Right renal cortex interstitium (tissue), 3 donors: ENCODE measurements around the gene EXTL2. TPM values are rescaled to one million over a fixed set of nuclear protein-coding genes. Genes with fewer than 3 reads are reported as not detected.
"Not testable (repeated sequence)": the region's sequence is repeated elsewhere in the genome, so short reads cannot be mapped to it uniquely, and the experiment has no call there.

Source experiments
- DNase-seq, 3 donors: peaks; one replicate each; pipeline ENCODE4 v3.0.0-alpha.2; 2013; ENCODE audit warnings: low read depth in 3 of 3, low spot score in 2 of 3
- polyA plus RNA-seq, 3 donors: library from polyadenylated mRNA; unstranded; fragments of 120-200 nt; gene quantifications; one replicate each; pipeline ENCODE4 v1.2.1, GENCODE V29; 2013; ENCODE audit not compliant: insufficient read length in 3 of 3

EXTL2 gene
- 10 to 100 TPM; 59.0 to 61.7 (median 61.6) TPM for polyA plus RNA-seq

GRCh38 chr1:100894603-100895539, at the start of gene EXTL2:
Gene EXTL2 (minus strand): TSS chr1:100894842. CDS start chr1:100888757, 6,085 bp downstream.
- DNase-seq = peak; percentile 83 to 90 (median 87)

DNA sequence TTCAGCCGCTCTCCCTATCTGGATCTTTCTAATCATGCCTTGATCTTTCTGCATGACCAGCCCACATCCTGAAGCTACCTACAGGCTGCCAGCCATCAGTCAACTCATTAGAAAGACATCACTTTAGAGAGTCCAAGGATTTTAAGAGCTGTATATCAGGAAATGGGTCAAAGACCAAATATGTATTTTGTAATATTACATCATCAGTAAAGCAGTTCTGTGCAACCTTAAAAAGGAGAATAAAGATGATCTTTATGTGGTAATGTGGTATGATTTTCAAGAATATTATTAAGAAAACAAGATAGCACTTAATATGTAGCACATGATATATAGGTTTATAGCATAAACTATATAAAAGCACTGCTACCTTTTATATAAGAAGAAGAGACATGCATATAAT, 48.9 kb upstream of the EXTL2 start:
- DNase-seq = no peak

DNA sequence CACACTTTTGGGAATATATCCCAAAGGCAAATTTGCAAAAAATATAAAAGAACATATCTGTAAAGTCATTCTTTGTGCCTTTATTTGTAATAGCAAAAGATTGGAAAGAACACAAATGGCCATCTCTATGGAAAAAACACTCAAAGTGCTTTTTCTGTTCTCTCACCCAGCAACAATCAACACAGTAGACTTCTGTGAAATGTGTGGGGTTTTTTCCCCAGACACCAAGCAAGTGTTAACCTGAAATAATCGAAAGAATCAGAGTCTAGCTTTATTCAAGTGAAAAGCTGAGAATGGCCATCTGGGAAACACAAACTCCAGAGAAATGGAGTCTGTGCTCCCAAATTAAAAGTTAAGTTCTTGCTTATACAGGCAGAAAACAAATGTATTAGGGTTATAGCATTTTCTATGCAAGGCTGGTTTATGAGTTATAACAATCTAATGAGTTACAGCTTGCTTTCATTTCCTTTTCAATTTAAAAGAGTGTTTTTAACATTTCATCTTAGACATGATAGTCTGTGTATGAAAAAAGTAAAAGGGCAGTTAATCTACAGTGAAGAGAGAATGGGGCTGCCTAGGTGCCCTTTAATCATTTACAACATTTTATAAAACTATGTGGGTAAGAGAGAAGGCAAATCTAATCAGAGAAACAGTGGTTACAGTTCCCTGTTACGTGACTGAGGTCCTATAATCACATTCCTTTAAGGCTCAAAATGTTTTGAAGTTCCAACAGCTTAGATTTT, 47.8 kb upstream of the EXTL2 start:
- no peak for DNase-seq

- DNase-seq = no peak
Observed at GRCh38 chr1:100941580-100942216, 47.1 kb upstream of the EXTL2 start.

DNA sequence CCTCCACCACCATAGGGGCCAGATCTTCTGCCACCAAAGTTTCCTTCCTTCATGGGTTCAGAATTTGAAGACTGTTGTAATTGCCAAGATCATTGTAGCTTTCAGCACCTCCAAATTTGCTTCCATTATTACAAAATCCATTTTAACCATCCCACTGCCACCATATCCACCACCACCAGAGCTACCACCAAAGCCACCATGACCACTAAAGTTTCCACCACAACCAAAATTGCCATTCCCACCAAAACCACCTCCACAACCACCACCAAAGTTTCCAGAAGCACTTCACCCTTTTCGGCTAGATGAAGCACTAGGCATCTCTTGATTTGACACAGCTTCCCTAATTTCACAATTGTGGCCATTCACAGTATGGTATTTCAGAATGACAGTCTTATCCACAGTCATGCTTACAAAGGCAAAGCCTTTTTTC, 46.5 kb upstream of the EXTL2 start:
- DNase-seq = no peak

DNA sequence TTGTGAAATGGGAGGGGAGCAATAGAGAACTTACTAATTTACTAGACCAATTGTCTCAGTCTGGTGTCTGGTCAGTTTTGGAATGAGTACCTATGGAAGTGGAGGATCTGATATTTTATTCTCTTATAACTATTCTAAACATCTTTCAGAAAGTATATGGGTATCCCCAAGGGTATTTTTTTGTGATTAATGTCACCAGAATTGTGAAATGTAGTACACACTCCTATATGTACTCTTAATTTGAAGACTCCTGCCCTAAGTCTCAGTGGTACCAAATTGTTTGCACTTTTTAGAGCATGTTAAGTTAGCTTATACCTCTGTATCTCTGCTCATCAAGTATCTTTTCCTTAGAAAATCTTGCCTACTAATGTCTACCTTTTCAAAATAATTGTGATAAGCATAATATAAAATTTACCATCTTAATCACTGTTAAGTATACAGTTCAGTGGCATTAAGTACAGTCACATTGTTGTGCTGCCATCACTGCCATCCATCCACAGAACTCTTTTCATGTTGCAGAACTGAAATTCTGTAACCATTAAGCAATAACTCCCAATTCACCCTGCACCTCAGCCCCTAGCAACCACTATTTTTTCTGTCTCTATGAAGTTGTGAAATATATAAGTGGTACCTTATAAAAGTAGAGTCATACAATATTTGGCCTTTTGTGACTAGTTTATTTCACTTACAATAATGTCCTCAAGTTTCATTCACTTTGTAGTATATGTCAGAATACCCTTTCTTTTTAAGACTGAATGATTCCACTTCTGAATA, 41.7 kb upstream of the EXTL2 start:
- DNase-seq = no peak

DNA sequence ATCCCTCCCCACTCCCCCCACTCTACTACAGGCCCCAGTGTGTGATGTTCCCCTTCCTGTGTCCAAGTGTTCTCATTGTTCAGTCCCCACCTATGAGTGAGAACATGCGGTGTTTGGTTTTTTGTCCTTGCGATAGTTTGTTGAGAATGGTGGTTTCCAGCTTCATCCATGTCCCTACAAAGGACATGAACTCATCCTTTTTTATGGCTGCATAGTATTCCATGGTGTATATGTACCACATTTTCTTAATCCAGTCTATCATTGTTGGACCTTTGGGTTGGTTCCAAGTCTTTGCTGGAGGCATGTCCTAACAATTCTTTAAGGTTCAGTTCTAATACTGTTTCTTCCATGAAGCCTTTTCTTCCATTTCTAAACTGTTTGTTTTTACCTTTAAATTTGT, 38.9 kb upstream of the EXTL2 start:
- DNase-seq = not testable (repeated sequence)

DNA sequence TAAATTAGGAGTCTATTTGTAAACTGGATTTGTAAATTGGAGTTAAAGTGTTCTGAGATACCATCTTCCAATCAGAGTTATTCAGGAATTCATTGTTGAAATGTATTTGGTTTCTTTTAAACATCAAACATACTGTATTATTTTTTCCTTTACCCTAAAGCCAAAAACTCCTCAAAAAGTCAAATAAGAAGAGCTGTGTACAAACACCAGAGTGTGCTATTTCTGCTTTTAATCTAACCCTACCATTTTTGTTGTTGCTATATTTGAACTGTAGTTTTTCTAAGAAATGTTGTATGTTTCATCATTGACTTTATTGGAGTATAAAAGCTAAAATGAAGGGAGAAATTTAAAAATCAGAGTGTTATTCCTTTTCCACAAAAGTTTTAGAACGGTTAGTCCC, 37.1 kb upstream of the EXTL2 start:
- no peak for DNase-seq

DNA sequence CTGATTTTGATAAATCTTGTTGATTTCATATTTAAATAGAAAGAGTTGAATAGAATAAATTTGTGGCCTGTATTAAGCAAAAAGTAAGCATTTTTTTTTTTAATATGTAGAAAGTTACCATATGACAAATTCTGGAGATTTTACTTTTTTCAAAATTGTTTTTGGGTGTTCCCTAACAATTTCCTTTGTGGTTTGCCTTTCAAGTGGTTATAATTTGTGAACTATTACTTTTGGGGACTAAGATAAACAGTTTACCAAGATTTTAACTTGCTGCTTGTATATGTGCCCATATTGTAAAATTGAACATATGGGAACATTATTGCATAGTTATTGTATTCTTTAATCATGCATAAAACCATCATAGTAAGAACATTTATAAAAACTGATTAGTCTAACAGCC, 35.9 kb upstream of the EXTL2 start:
- no peak for DNase-seq

GRCh38 chr1:100928128-100928527, 33.5 kb upstream of the EXTL2 start:
- no peak for DNase-seq

GRCh38 chr1:100927276-100927675, 32.6 kb upstream of the EXTL2 start:
- DNase-seq = no peak

DNA sequence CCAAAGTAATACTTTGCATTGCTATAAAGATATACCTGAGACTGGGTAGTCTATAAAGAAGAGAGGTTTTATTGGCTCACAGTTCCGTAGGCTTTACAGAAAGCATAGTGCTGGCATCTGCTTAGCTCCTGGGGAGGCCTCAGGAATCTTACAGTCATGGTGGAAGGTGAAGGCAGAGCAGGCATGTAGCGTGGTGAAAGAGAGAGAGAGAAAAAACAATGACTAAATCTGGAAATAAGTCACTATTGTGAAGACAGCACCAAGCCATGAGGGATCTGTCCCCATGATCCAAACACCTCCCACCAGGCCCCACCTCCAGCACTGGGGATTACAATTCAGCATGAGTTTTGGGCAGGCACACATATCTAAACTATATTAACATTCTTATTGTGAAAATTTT, 31.6 kb upstream of the EXTL2 start:
- no peak for DNase-seq

DNA sequence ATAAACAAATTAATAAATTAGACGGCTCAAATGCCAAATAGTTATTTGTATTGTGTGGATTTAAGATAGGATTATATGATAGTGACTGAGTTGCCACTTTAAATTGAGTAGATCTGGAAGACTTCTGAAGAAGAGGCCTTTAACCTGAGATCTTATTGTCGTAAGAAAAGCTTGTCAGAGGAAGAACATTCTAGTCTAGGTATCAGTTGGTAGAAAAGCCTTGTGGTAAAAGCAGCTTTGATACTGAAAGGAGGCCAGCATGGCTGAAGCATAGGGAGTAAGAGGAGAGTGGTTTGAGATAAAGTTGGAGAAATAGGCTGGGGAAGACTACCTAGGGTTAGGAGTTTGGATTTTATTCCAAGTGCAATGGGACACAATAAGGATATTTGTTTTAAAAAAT, 30.3 kb upstream of the EXTL2 start:
- no peak for DNase-seq

GRCh38 chr1:100924212-100924611, 29.6 kb upstream of the EXTL2 start:
- DNase-seq = no peak

- peak; percentile 17 to 40 (median 33) for DNase-seq
Observed at GRCh38 chr1:100921110-100921706, 26.6 kb upstream of the EXTL2 start.

GRCh38 chr1:100912019-100912418, 17.4 kb upstream of the EXTL2 start:
- DNase-seq = no peak

DNA sequence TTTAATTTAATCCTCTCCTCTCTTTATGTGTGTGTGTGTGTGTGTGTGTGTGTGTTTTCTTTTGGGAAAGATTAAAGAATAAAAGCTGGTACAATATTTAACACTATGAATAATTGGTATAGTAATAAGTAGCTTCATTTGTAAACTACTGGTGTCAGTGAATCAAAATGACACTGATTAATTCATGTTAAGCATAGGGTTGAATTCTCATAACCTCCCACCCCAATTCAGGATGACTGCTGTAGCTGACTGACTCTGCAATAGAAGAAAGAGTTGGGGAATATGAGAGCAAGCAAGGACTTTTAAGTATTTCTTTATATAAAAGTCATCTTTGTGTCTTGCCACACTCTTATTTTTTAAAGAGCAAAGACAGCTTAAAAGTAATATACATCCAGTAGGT, 14.4 kb upstream of the EXTL2 start:
- no peak for DNase-seq

- no peak for DNase-seq
Observed at GRCh38 chr1:100907887-100908286, 13.2 kb upstream of the EXTL2 start.

DNA sequence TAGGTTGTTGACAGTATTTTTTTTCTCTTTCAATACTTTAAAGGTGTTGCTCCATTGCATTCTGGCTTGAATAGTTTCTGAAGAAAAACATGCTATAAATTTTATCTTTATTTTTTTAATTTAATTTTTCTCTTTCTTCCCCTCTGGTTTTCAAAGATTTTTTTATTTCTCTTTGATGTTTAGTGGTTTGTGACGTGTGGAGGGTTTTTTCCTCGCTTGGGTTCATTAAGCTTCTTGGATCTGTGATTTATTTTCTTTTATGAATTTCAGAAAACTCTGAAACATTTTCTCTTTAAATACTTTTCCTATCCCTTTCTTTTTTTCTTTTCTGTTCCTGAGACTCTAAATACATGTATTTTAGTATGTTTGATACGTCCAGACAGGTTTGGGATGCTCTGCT, 10.5 kb upstream of the EXTL2 start:
- DNase-seq = no peak

DNA sequence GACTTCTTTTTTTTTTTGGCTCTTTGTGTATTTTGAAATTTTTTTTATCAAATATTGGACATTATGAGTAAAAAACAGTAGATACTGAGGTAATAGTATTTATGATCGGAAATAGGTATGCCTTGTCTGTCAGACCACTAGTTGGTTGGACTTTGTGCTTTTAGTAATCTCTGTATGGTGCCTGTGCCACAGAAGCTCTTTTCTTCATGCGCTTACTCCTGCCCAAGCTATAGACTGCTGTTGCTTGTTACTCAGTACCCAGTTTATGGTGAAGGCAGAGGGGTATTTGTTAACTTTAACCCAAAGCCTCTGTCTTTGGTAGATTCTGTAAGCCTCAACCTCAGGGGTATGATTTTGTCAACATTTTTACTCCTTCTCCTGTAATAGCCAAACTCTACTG, 9.9 kb upstream of the EXTL2 start:
- DNase-seq = no peak
